Glutamatergic neuron (in vitro differentiated cells): Measurements from ENCODE around the gene NTRK3. TPM values are rescaled to one million over a fixed set of nuclear protein-coding genes. Genes with fewer than 3 reads are reported as not detected.
A peak's percentile ranks its signal among the peaks of the same experiment; 100 is the strongest.

Source experiments
- DNase-seq: peaks from one replicate; pipeline ENCODE4 v3.0.0; 2022
- H3K27ac Mint-ChIP-seq: one replicate; pipeline ENCODE4 v1.8.0; 2020; ENCODE audit warnings: mild to moderate bottlenecking, mixed read lengths, inconsistent platforms; ENCODE audit not compliant: unreplicated experiment
- H3K27me3 Mint-ChIP-seq: one replicate; pipeline ENCODE4 v1.8.0; 2020; ENCODE audit warnings: mild to moderate bottlenecking, moderate library complexity, mixed read lengths, inconsistent platforms; ENCODE audit not compliant: unreplicated experiment
- H3K36me3 Mint-ChIP-seq: one replicate; pipeline ENCODE4 v1.8.0; 2020; ENCODE audit warnings: mild to moderate bottlenecking, mixed read lengths, inconsistent platforms; ENCODE audit not compliant: unreplicated experiment
- H3K4me1 Mint-ChIP-seq: one replicate; pipeline ENCODE4 v1.8.0; 2020; ENCODE audit warnings: mild to moderate bottlenecking, low read depth, mixed read lengths, inconsistent platforms; ENCODE audit not compliant: unreplicated experiment
- H3K4me3 Mint-ChIP-seq: one replicate; pipeline ENCODE4 v1.8.0; 2020; ENCODE audit warnings: mild to moderate bottlenecking, mixed read lengths, inconsistent platforms; ENCODE audit not compliant: unreplicated experiment
- H3K9me3 Mint-ChIP-seq: one replicate; pipeline ENCODE4 v1.8.0; 2020; ENCODE audit warnings: mild to moderate bottlenecking, moderate library complexity, mixed read lengths, inconsistent platforms; ENCODE audit not compliant: unreplicated experiment
- CTCF ChIP-seq: fragments of 200-600 bp; sonication (generic); IDR thresholded peaks from one replicate; pipeline ENCODE4 v1.5.0; 2021; ENCODE audit not compliant: partially characterized antibody, unreplicated experiment
- total RNA-seq: library from RNA; stranded (reverse); fragmentation: NEBNext Ultra II Directional; extraction: Animal tissue kit (Norgen Biotek cat#: 25700); gene quantifications from one replicate; pipeline ENCODE4 v1.2.1, GENCODE V29; 2021; ENCODE audit not compliant: unreplicated experiment

NTRK3 gene
- total RNA-seq, 1 donor from 2014 or later: 9.5 TPM

GRCh38 chr15:88090481-88091011 is 166.0 kb downstream of the NTRK3 start:
- H3K27ac Mint-ChIP-seq: no peak overlapping the region
- H3K36me3 Mint-ChIP-seq: peaks cover 4% of the 10 kb centered on the region
- TF ChIP-seq CTCF: no peak
- no peaks in the 10 kb centered on the region for H3K9me3 Mint-ChIP-seq
- H3K27me3 Mint-ChIP-seq: peaks cover 2% of the 10 kb centered on the region
- peaks cover 16% of the 10 kb centered on the region for H3K4me1 Mint-ChIP-seq
- DNase-seq: no peak
- H3K4me3 Mint-ChIP-seq: peak overlapping the region; percentile 25

GRCh38 chr15:88089731-88090130 is 166.8 kb downstream of the NTRK3 start:
- no peak for TF ChIP-seq CTCF
- Mint-ChIP-seq H3K27ac (no peak overlapping the region), H3K9me3 (no peaks in the 10 kb centered on the region), H3K4me1 (peaks cover 16% of the 10 kb centered on the region), H3K4me3 (no peak overlapping the region), H3K27me3 (peaks cover 7% of the 10 kb centered on the region), H3K36me3 (peaks cover 4% of the 10 kb centered on the region)
- DNase-seq: no peak

- H3K9me3 Mint-ChIP-seq: no peaks in the 10 kb centered on the region
- H3K4me1 Mint-ChIP-seq: peaks cover 16% of the 10 kb centered on the region
- no peak overlapping the region for H3K27ac Mint-ChIP-seq
- H3K4me3 Mint-ChIP-seq: no peak overlapping the region
- H3K27me3 Mint-ChIP-seq: peaks cover 8% of the 10 kb centered on the region
- TF ChIP-seq CTCF: no peak
- no peak for DNase-seq
- peaks cover 4% of the 10 kb centered on the region for H3K36me3 Mint-ChIP-seq
Measured at GRCh38 chr15:88089024-88089620, 167.4 kb downstream of the NTRK3 start.

- H3K27me3 Mint-ChIP-seq: peaks cover 5% of the 10 kb centered on the region
- DNase-seq: no peak
- TF ChIP-seq CTCF: no peak
- H3K36me3 Mint-ChIP-seq: peaks cover 4% of the 10 kb centered on the region
- no peak overlapping the region for H3K27ac Mint-ChIP-seq
- H3K4me3 Mint-ChIP-seq: no peak overlapping the region
- peaks cover 2% of the 10 kb centered on the region for H3K4me1 Mint-ChIP-seq
- H3K9me3 Mint-ChIP-seq: no peaks in the 10 kb centered on the region
Measured at GRCh38 chr15:88083811-88084760, 172.5 kb downstream of the NTRK3 start.
